Left ventricle myocardium inferior (tissue), 1 donor: ENCODE data around the gene PLEKHA8. TPM values are rescaled to one million over a fixed set of nuclear protein-coding genes. Genes with fewer than 3 reads are reported as not detected.

ENCODE experiments used
- DNase-seq: peaks from one replicate; pipeline ENCODE4 v3.0.0-alpha.2; 2020
- H3K27ac ChIP-seq: fragments of 200-600 bp; replicated peaks from 2 replicates; pipeline ENCODE4 v1.8.0; 2021
- H3K27me3 ChIP-seq: fragments of 200-600 bp; 2 replicates; pipeline ENCODE4 v1.8.0; 2021; ENCODE audit warnings: low read depth
- H3K36me3 ChIP-seq: fragments of 200-600 bp; 2 replicates; pipeline ENCODE4 v1.8.0; 2021
- H3K4me1 ChIP-seq: fragments of 200-600 bp; 2 replicates; pipeline ENCODE4 v1.8.0; 2021
- H3K4me3 ChIP-seq: fragments of 200-600 bp; 2 replicates; pipeline ENCODE4 v1.8.0; 2021; ENCODE audit warnings: mild to moderate bottlenecking, moderate library complexity
- H3K9me3 ChIP-seq: fragments of 200-600 bp; replicated peaks from 2 replicates; pipeline ENCODE4 v1.8.0; 2021
- intact Hi-C: fragments of 100-400 bp; cut with micrococcal nuclease; formaldehyde crosslinking; loops from one replicate; pipeline ENCODE4 v1.11.0; 2022
- total RNA-seq: library from RNA; stranded (reverse); fragmentation: NEBNext Ultra II Directional; extraction: Animal tissue kit (Norgen Biotek cat#: 25700); gene quantifications from one replicate; pipeline ENCODE4 v1.2.1, GENCODE V29; 2021
- TF ChIP-seq, protein P1 (sequence below): fragments of 200-600 bp; IDR thresholded peaks from 2 replicates; pipeline ENCODE4 v1.8.0; 2021; ENCODE audit warnings: antibody characterized with exemption, mild to moderate bottlenecking, borderline replicate concordance
- donor health status: DM: no; HTN: yes; CAD: no; lungs with severe emphysema.

Gene PLEKHA8
- total RNA-seq, 1 donor from 2014 or later, result 3.3 TPM

GRCh38 chr7:30012757-30013156, 15.5 kb upstream of the PLEKHA8 start:
- TF ChIP-seq, protein P1, sequence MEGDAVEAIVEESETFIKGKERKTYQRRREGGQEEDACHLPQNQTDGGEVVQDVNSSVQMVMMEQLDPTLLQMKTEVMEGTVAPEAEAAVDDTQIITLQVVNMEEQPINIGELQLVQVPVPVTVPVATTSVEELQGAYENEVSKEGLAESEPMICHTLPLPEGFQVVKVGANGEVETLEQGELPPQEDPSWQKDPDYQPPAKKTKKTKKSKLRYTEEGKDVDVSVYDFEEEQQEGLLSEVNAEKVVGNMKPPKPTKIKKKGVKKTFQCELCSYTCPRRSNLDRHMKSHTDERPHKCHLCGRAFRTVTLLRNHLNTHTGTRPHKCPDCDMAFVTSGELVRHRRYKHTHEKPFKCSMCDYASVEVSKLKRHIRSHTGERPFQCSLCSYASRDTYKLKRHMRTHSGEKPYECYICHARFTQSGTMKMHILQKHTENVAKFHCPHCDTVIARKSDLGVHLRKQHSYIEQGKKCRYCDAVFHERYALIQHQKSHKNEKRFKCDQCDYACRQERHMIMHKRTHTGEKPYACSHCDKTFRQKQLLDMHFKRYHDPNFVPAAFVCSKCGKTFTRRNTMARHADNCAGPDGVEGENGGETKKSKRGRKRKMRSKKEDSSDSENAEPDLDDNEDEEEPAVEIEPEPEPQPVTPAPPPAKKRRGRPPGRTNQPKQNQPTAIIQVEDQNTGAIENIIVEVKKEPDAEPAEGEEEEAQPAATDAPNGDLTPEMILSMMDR, result no peak
- H3K4me3 ChIP-seq, result no peak overlapping the region
- H3K4me1 ChIP-seq, result no peaks in the 10 kb centered on the region
- no peaks in the 10 kb centered on the region for H3K9me3 ChIP-seq
- intact Hi-C loops, result no loop called here
- H3K27ac ChIP-seq, result no peak overlapping the region
- no peaks in the 10 kb centered on the region for H3K27me3 ChIP-seq
- DNase-seq, result no peak
- peaks cover 32% of the 10 kb centered on the region for H3K36me3 ChIP-seq

GRCh38 chr7:30018451-30018850, 9.8 kb upstream of the PLEKHA8 start:
- intact Hi-C loops, result no loop called here
- H3K36me3 ChIP-seq, result peaks cover 39% of the 10 kb centered on the region
- DNase-seq, result no peak

DNA sequence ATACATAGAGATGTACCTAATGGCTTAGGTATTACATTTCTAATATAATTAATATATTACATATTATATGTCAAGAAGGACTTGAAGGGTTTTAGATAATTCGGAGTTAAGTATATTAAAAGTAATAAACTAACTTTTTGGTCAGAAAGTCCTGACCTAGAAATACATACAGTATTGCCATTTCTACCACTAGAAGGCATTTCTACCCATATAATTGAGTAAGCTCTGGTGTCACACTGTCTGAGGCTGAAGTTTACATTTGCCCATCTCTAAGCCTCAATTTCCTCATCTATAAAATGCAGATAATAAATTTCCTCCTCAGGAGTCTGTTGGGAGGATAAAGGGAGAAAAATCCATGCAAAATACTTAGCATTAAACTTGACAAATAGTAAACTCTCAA, 8.8 kb upstream of the PLEKHA8 start:
- intact Hi-C loops, result no loop called here

More at GRCh38 chr7:30018451-30018850, 9.8 kb upstream of the PLEKHA8 start:
- H3K4me1 ChIP-seq, result no peaks in the 10 kb centered on the region
- H3K27ac ChIP-seq, result no peak overlapping the region
- no peak overlapping the region for H3K4me3 ChIP-seq
- no peaks in the 10 kb centered on the region for H3K27me3 ChIP-seq
- no peaks in the 10 kb centered on the region for H3K9me3 ChIP-seq
- TF ChIP-seq, protein P1, result no peak

GRCh38 chr7:30019960-30020359, 8.3 kb upstream of the PLEKHA8 start:
- TF ChIP-seq, protein P1, result no peak
- Histone ChIP-seq H3K27ac (no peak overlapping the region), H3K27me3 (no peaks in the 10 kb centered on the region), H3K4me1 (peaks cover 7% of the 10 kb centered on the region), H3K4me3 (no peak overlapping the region), H3K9me3 (no peaks in the 10 kb centered on the region), H3K36me3 (peaks cover 27% of the 10 kb centered on the region)
- DNase-seq, result no peak
- intact Hi-C loops, result no loop called here

More for the DNA sequence above, 8.8 kb upstream of the PLEKHA8 start:
- DNase-seq, result no peak
- Histone ChIP-seq H3K27ac (no peak overlapping the region), H3K36me3 (peaks cover 29% of the 10 kb centered on the region), H3K9me3 (no peaks in the 10 kb centered on the region), H3K4me1 (peaks cover under 1% of the 10 kb centered on the region), H3K27me3 (no peaks in the 10 kb centered on the region), H3K4me3 (no peak overlapping the region)
- TF ChIP-seq, protein P1, result no peak

GRCh38 chr7:30020535-30020934, 7.7 kb upstream of the PLEKHA8 start:
- Histone ChIP-seq H3K27ac (no peak overlapping the region), H3K4me1 (peaks cover 12% of the 10 kb centered on the region), H3K36me3 (peaks cover 27% of the 10 kb centered on the region), H3K4me3 (no peak overlapping the region), H3K9me3 (no peaks in the 10 kb centered on the region), H3K27me3 (no peaks in the 10 kb centered on the region)
- DNase-seq, result no peak
- TF ChIP-seq, protein P1, result no peak
- intact Hi-C loops, result no loop called here
